Loucy (cell line): ENCODE data around the gene HSPA6.
"Not testable (repeated sequence)": the region's sequence is repeated elsewhere in the genome, so short reads cannot be mapped to it uniquely, and the experiment has no call there.

Experiments used
- EZH2phosphoT487 ChIP-seq: fragments of 200-600 bp; IDR thresholded peaks from 2 replicates; pipeline ENCODE4 v1.6.1; 2018; ENCODE audit warnings: antibody characterized with exemption, mild to moderate bottlenecking, moderate library complexity, borderline replicate concordance
- TF ChIP-seq, protein P1 (sequence below): fragments of 200-600 bp; sonication (generic); conservative IDR thresholded peaks from 2 replicates; pipeline ENCODE4 v1.5.1; 2014; ENCODE audit warnings: mild to moderate bottlenecking, antibody characterized with exemption, low read length

DNA sequence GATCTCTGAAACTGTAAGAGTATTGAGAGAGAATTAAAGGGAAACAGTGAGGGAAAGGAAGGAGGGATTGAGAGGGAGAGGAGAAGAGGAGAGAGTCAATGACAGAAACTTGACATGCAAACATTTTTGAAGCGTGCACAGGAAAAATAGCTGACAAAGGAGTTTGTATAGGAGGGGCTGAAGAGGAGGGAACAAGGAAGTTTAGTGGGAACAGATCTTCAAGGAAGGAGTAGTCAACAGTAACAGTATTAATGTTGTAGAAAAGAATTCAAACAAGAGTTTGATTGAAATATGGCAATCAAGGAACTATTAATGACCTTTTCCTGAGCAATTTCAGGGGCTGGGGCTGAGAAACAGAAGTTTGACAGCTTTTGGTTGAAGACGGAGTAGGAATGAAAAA lies 29.3 kb downstream of the HSPA6 start:
- TF ChIP-seq, protein P1, sequence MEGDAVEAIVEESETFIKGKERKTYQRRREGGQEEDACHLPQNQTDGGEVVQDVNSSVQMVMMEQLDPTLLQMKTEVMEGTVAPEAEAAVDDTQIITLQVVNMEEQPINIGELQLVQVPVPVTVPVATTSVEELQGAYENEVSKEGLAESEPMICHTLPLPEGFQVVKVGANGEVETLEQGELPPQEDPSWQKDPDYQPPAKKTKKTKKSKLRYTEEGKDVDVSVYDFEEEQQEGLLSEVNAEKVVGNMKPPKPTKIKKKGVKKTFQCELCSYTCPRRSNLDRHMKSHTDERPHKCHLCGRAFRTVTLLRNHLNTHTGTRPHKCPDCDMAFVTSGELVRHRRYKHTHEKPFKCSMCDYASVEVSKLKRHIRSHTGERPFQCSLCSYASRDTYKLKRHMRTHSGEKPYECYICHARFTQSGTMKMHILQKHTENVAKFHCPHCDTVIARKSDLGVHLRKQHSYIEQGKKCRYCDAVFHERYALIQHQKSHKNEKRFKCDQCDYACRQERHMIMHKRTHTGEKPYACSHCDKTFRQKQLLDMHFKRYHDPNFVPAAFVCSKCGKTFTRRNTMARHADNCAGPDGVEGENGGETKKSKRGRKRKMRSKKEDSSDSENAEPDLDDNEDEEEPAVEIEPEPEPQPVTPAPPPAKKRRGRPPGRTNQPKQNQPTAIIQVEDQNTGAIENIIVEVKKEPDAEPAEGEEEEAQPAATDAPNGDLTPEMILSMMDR = not testable (repeated sequence)
- TF ChIP-seq EZH2phosphoT487 = not testable (repeated sequence)
